Measurements from ENCODE around the gene NUDT21. TPM values are rescaled to one million over a fixed set of nuclear protein-coding genes. Genes with fewer than 3 reads are reported as not detected.

NUDT21 gene
- total RNA-seq, 4 donors from 2014 or later, result 43.0 to 72.6 (median 55.6) TPM

DNA sequence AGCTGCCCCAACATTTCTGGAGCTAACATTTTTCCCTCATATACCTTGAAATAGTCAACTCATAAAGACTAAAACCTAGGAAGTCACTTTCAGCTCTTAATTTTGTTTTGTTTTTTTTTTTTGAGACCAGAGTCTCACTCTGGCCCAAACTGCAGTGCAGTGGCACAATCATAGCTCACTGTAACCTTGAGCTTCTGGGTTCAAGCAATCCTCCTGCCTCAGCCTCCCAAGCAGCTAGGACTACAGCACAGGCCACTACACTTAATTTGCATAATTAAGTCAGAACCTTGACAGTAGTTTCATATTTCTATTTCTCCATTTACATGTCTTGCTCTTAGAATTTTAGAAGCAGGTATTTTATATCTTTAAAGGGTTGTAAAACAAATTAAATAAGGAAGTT, 30.5 kb downstream of the NUDT21 start:
- Histone ChIP-seq H3K27ac (no peak overlapping the region), H3K4me1 (peaks cover 0 to 68% (median 8%) of the 10 kb centered on the region in 3 donors), H3K27me3 (no peaks in the 10 kb centered on the region), H3K4me3 (no peak overlapping the region), H3K36me3 (no peaks in the 10 kb centered on the region), H3K9me3 (no peaks in the 10 kb centered on the region)
- no peak for ATAC-seq
- TF ChIP-seq, protein P1, sequence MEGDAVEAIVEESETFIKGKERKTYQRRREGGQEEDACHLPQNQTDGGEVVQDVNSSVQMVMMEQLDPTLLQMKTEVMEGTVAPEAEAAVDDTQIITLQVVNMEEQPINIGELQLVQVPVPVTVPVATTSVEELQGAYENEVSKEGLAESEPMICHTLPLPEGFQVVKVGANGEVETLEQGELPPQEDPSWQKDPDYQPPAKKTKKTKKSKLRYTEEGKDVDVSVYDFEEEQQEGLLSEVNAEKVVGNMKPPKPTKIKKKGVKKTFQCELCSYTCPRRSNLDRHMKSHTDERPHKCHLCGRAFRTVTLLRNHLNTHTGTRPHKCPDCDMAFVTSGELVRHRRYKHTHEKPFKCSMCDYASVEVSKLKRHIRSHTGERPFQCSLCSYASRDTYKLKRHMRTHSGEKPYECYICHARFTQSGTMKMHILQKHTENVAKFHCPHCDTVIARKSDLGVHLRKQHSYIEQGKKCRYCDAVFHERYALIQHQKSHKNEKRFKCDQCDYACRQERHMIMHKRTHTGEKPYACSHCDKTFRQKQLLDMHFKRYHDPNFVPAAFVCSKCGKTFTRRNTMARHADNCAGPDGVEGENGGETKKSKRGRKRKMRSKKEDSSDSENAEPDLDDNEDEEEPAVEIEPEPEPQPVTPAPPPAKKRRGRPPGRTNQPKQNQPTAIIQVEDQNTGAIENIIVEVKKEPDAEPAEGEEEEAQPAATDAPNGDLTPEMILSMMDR (IDR thresholded peaks at IDR 0.05), result no peak
- TF ChIP-seq EP300 (IDR thresholded peaks at IDR 0.05) (no peak), POLR2A (IDR thresholded peaks at IDR 0.05) (no peak), POLR2AphosphoS5 (IDR thresholded peaks at IDR 0.05) (no peak)

DNA sequence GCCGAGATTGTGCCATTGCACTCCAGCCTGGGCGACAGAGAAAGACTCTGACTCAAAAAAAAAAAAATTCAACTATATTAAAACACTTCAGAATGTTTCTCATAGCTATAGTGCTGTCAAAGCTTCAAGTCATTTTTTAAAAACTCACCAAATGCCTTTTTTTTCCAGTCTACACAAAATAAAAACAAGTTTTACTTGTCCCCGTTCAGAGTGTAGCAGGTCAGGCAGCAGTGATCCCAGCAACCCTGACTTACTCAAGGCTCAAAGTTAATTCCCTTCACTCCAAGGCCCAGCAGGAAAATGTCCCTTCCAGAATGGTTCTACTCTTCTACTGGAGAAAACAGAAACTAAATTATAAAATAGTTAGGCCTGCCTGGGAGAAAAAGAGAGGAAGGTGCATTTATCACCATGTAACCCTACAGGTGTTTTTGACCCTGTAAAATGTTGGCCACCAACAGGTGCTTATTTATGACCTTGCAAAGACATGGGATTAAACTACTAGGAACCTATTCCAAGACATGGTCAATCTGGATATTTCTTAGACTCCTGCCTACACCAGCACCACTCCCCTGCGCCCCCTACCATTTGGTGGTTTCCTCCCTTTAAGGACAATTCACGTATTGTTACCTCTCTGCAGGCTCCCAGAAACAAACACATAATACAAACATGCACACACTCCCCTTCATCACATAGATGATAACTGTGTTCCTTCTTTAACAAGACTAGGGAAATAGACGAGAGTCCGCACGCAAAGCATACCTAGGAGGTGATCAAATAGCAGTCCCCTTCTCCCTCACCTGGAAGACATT, 31.2 kb downstream of the NUDT21 start:
- Histone ChIP-seq H3K9me3 (no peaks in the 10 kb centered on the region), H3K27ac (no peak overlapping the region), H3K4me1 (peaks cover 0 to 73% (median 8%) of the 10 kb centered on the region in 3 donors), H3K27me3 (no peaks in the 10 kb centered on the region), H3K36me3 (no peaks in the 10 kb centered on the region), H3K4me3 (no peak overlapping the region)
- 81 to 82% methylated on average over 8 of the region's 8 CpGs for WGBS, 2 donors (ENCODE audit: low coverage in 1 of 2)
- no peak for TF ChIP-seq EP300 (IDR thresholded peaks at IDR 0.05)
- no peak for TF ChIP-seq POLR2AphosphoS5 (IDR thresholded peaks at IDR 0.05)
- ATAC-seq, result no peak

DNA sequence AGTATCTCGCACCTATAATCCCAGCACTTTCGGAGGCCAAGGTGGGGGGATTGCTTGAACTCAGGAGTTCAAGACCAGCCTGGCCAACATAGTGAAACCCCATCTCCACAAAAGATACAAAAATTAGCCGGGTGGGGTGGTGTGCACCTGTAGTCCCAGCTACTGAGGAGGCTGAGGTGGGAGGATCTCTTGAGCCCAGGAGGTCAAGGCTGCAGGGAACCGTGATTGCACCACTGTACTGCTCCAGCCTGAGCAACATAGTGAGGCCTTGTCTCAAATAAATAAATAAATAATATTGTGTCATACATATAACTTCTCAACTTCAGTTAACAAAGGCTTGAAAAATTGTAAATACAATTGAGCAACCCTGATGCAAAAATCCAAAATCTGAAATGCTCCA, 34.0 kb downstream of the NUDT21 start:
- H3K36me3 ChIP-seq, result peaks cover 0 to 16% of the 10 kb centered on the region in 2 donors
- 94 to 100% methylated on average over 2 to 3 of the region's 4 CpGs for WGBS, 2 donors (ENCODE audit: low coverage in 1 of 2)
- H3K27ac ChIP-seq, result no peak overlapping the region
- no peaks in the 10 kb centered on the region for H3K27me3 ChIP-seq
- peaks cover 0 to 68% (median 0%) of the 10 kb centered on the region in 3 donors for H3K4me1 ChIP-seq
- TF ChIP-seq EP300 (IDR thresholded peaks at IDR 0.05), result no peak
- TF ChIP-seq POLR2AphosphoS5 (IDR thresholded peaks at IDR 0.05), result no peak
- TF ChIP-seq POLR2A (IDR thresholded peaks at IDR 0.05), result no peak
- TF ChIP-seq, protein P1 (IDR thresholded peaks at IDR 0.05), result no peak
- no peaks in the 10 kb centered on the region for H3K9me3 ChIP-seq
- H3K4me3 ChIP-seq, result no peak overlapping the region
- no peak for ATAC-seq

DNA sequence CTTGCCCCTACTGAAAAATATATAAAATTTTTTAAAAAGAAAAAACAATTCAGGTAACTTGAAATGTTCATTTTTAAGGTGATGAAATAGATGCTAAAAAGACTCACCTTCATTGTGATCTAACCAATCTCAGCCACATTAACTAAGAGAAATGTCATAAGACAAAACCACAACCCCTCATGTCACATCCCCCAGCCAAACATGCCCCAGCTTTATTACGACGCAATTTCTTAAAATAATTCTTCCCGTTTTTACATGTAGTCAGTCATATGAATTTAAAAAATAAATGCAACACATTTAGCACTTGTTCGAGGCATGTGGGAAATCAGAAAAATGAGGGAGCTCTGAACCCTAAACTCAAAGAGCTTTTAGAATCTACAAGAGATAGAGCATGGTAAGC, 35.3 kb downstream of the NUDT21 start:
- ATAC-seq, result no peak
- H3K4me1 ChIP-seq, result peaks cover 0 to 57% (median 0%) of the 10 kb centered on the region in 3 donors
- H3K27ac ChIP-seq, result no peak overlapping the region
- 75 to 84% methylated on average over 4 of the region's 4 CpGs for WGBS, 2 donors (ENCODE audit: low coverage in 1 of 2)
- TF ChIP-seq EP300 (IDR thresholded peaks at IDR 0.05) (no peak), POLR2AphosphoS5 (IDR thresholded peaks at IDR 0.05) (no peak), POLR2A (IDR thresholded peaks at IDR 0.05) (no peak)
- TF ChIP-seq, protein P1 (IDR thresholded peaks at IDR 0.05), result no peak
- H3K9me3 ChIP-seq, result no peaks in the 10 kb centered on the region
- H3K36me3 ChIP-seq, result peaks cover 0 to 28% of the 10 kb centered on the region in 2 donors
- no peak overlapping the region for H3K4me3 ChIP-seq
- no peaks in the 10 kb centered on the region for H3K27me3 ChIP-seq

DNA sequence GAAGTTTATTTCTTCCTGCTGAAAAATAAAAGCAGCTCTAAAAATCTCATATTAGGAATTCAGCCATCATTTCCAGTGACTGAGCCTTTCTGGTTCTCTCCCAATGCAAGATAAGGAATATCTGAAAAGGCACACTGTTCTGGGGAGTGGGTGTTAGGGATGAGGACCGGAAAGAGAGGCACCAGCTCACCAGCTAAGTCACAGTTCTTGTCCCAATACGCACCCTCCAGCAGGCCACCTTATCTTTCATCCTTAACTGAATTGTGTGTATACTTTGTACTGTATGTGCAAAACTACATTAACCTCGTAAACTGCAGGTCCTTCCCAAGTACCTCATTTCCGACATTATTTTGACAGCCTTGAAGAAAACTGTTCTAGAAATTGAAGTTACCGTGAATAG, 36.8 kb downstream of the NUDT21 start:
- WGBS, 2 donors (ENCODE audit: low coverage in 1 of 2), result 82 to 83% methylated on average over 3 to 5 of the region's 5 CpGs
- no peaks in the 10 kb centered on the region for H3K9me3 ChIP-seq
- H3K36me3 ChIP-seq, result peaks cover 0 to 42% of the 10 kb centered on the region in 2 donors
- H3K4me3 ChIP-seq, result no peak overlapping the region
- H3K4me1 ChIP-seq, result peaks cover 0 to 43% (median 0%) of the 10 kb centered on the region in 3 donors
- no peaks in the 10 kb centered on the region for H3K27me3 ChIP-seq
- no peak for ATAC-seq
- no peak overlapping the region for H3K27ac ChIP-seq
- TF ChIP-seq, protein P1 (IDR thresholded peaks at IDR 0.05), result no peak
- TF ChIP-seq POLR2AphosphoS5 (IDR thresholded peaks at IDR 0.05), result no peak
- TF ChIP-seq EP300 (IDR thresholded peaks at IDR 0.05), result no peak
- TF ChIP-seq POLR2A (IDR thresholded peaks at IDR 0.05), result no peak
